Adrenal gland (tissue), 12 donors: ENCODE data around the gene CTCFL. TPM values are rescaled to one million over a fixed set of nuclear protein-coding genes. Genes with fewer than 3 reads are reported as not detected.

Source experiments
- DNase-seq, 7 donors: peaks; one replicate each; pipeline ENCODE4 v3.0.0-alpha.2; 2019 to 2020
- H3K27ac ChIP-seq, 5 donors: fragments of 200-600 bp; sonication (generic) in 4 of 5; 1 replicate in 3 of 5; 2 replicates in 2 of 5; pipeline versions ENCODE4 v1.5.1 to v1.8.0; 2016 to 2020; ENCODE audit warnings: mild to moderate bottlenecking in 1 of 5
- H3K27me3 ChIP-seq: fragments of 200-600 bp; 2 replicates; pipeline ENCODE4 v1.8.0; 2021
- H3K36me3 ChIP-seq, 2 donors: fragments of 200-600 bp; replicated peaks in 1 of 2; 1 replicate in 1 of 2; 2 replicates in 1 of 2; pipeline versions ENCODE4 v1.5.1 to v1.8.0; 2018 to 2022
- H3K4me1 ChIP-seq, 2 donors: fragments of 200-600 bp; replicated peaks in 1 of 2; 1 replicate in 1 of 2; 2 replicates in 1 of 2; pipeline versions ENCODE4 v1.5.1 to v1.8.0; 2018 to 2021
- H3K4me3 ChIP-seq, 4 donors: fragments of 200-600 bp; sonication (generic) in 3 of 4; one replicate each; pipeline ENCODE4 v1.5.1; 2016 to 2018
- H3K9me3 ChIP-seq, 3 donors: fragments of 200-600 bp; sonication (generic) in 1 of 3; replicated peaks in 1 of 3; 1 replicate in 2 of 3; 2 replicates in 1 of 3; pipeline versions ENCODE4 v1.5.1 to v1.8.0; 2016 to 2021
- POLR2A ChIP-seq, 2 donors: fragments of 450-650 bp; IDR thresholded peaks; one replicate each; pipeline ENCODE4 v1.6.1; 2017; ENCODE audit warnings: antibody characterized with exemption in 2 of 2, mild to moderate bottlenecking in 2 of 2, moderate library complexity in 1 of 2
- WGBS, 4 donors: extraction: QIAGEN DNeasy Blood & Tissue Kit in 2 of 4; methylation state at CpG; one replicate each; pipeline versions ENCODE4 v1.1.5 to v1.1.7; 2013 to 2017; 5-methylcytosine and 5-hydroxymethylcytosine counted together
- intact Hi-C, 2 donors: fragments of 100-400 bp; cut with DNase I; formaldehyde crosslinking; loops; one replicate each; pipeline versions ENCODE4 v1.14.1 to v1.15.0; 2022 to 2023
- polyA plus RNA-seq, 3 donors: library from polyadenylated mRNA; stranded (reverse); fragments of 200-250 nt in 2 of 3; fragments of 350-450 nt in 1 of 3; fragmentation: Illumina TruSeq in 1 of 3; extraction: RNeasy Lipid Tissue Mini Kit (QIAGEN cat#74804) in 1 of 3; gene quantifications; one replicate each; pipeline ENCODE4 v1.2.3, GENCODE V29; 2013 to 2014
- total RNA-seq, 9 donors: library from RNA; depleted of rRNA in 4 of 9; stranded (reverse); fragments of >200 nt in 4 of 9; fragments of 120-200 nt in 1 of 9; fragmentation: NEBNext Ultra II Directional in 1 of 9; extraction: Animal tissue kit (Norgen Biotek cat#: 25700) in 1 of 9; gene quantifications; one replicate each; pipeline versions ENCODE4 v1.1.0 to v1.2.4, GENCODE V29; 2013 to 2023
- TF ChIP-seq, protein P1 (sequence below), 6 experiments: fragments of 450-650 bp in 4 of 6; fragments of 200-600 bp in 2 of 6; sonication (generic) in 1 of 6; IDR thresholded peaks; 1 replicate in 5 of 6; 2 replicates in 1 of 6; pipeline versions ENCODE4 v1.5.1 to v1.8.0; 2016 to 2021; ENCODE audit warnings: antibody characterized with exemption in 6 of 6, mild to moderate bottlenecking in 2 of 6, moderate library complexity in 1 of 6
- donor health status: healthy with polysubstance abuse.
- donor health status: Bipolar disorder and iron deficiency.
- donor health status: DM: yes; HTN: yes; CAD: no.
- donor health status: DM: no; HTN: no; CAD: no.
- donor health status: DM: no; HTN: no; CAD: no.
- donor health status: DM: yes; HTN: yes; CAD: no.

CTCFL gene
- total and polyA plus RNA-seq, 12 donors, result 0.08 to 0.27 (median 0.14) TPM; not detected in 9

- WGBS, 4 donors, result 78 to 83% (median 82%) methylated on average over 11 to 21 of the region's 21 CpGs
- Histone ChIP-seq H3K36me3 (no peaks in the 10 kb centered on the region), H3K4me1 (no peaks in the 10 kb centered on the region), H3K9me3 (no peaks in the 10 kb centered on the region), H3K27me3 (no peaks in the 10 kb centered on the region), H3K4me3 (no peak overlapping the region), H3K27ac (no peak overlapping the region)
- peak in 1 of 7 donors; percentile 45 for DNase-seq
- TF ChIP-seq POLR2A (IDR thresholded peaks at IDR 0.05), result no peak
- TF ChIP-seq, protein P1, sequence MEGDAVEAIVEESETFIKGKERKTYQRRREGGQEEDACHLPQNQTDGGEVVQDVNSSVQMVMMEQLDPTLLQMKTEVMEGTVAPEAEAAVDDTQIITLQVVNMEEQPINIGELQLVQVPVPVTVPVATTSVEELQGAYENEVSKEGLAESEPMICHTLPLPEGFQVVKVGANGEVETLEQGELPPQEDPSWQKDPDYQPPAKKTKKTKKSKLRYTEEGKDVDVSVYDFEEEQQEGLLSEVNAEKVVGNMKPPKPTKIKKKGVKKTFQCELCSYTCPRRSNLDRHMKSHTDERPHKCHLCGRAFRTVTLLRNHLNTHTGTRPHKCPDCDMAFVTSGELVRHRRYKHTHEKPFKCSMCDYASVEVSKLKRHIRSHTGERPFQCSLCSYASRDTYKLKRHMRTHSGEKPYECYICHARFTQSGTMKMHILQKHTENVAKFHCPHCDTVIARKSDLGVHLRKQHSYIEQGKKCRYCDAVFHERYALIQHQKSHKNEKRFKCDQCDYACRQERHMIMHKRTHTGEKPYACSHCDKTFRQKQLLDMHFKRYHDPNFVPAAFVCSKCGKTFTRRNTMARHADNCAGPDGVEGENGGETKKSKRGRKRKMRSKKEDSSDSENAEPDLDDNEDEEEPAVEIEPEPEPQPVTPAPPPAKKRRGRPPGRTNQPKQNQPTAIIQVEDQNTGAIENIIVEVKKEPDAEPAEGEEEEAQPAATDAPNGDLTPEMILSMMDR (IDR thresholded peaks at IDR 0.05), result no peak
- intact Hi-C loops, result no loop called here
Measured at GRCh38 chr20:57457243-57458095, 67.5 kb downstream of the CTCFL start.

DNA sequence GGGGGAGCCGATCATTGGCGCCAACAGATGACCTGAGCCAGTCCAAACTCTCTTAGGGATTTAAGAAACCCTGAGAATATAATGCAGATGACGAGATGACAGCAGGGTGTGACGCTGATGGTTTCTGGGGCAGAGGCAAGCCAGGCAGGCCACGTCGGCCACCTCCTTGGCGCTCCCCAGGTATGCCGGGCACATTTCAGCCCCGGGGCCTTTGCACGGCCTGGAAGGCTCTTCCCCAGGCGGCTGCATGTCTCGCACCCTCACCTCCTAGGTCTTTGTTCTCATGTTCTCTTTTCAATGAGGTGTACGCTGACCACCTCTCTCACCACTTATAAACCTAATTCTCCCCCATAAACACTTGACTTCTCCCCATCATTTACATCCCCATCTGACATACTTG lies 68.8 kb downstream of the CTCFL start:
- no peaks in the 10 kb centered on the region for H3K4me1 ChIP-seq
- no peak for DNase-seq
- TF ChIP-seq POLR2A (IDR thresholded peaks at IDR 0.05), result no peak
- TF ChIP-seq, protein P1 (IDR thresholded peaks at IDR 0.05), result no peak
- no peak overlapping the region for H3K4me3 ChIP-seq
- no peaks in the 10 kb centered on the region for H3K9me3 ChIP-seq
- intact Hi-C loops, result no loop called here
- H3K27me3 ChIP-seq, result no peaks in the 10 kb centered on the region
- no peaks in the 10 kb centered on the region for H3K36me3 ChIP-seq
- H3K27ac ChIP-seq, result no peak overlapping the region
- WGBS, 4 donors, result 87 to 97% (median 92%) methylated on average over 13 of the region's 13 CpGs

- Histone ChIP-seq H3K9me3 (no peaks in the 10 kb centered on the region), H3K27me3 (no peaks in the 10 kb centered on the region), H3K4me3 (no peak overlapping the region), H3K27ac (no peak overlapping the region), H3K4me1 (no peaks in the 10 kb centered on the region), H3K36me3 (no peaks in the 10 kb centered on the region)
- WGBS, 4 donors, result 71 to 86% (median 75%) methylated on average over 3 of the region's 3 CpGs
- no peak for TF ChIP-seq POLR2A (IDR thresholded peaks at IDR 0.05)
- TF ChIP-seq, protein P1 (IDR thresholded peaks at IDR 0.05), result no peak
- no peak for DNase-seq
- intact Hi-C loops, result no loop called here
Measured at GRCh38 chr20:57455386-57455785, 69.6 kb downstream of the CTCFL start.

GRCh38 chr20:57451795-57452661 lies 72.9 kb downstream of the CTCFL start:
- no peak overlapping the region for H3K4me3 ChIP-seq
- intact Hi-C loops, result no loop called here
- TF ChIP-seq POLR2A (IDR thresholded peaks at IDR 0.05), result no peak
- TF ChIP-seq, protein P1 (IDR thresholded peaks at IDR 0.05), result no peak
- WGBS, 4 donors, result 72 to 84% (median 78%) methylated on average over 16 to 21 of the region's 21 CpGs
- no peak for DNase-seq
- no peak overlapping the region for H3K27ac ChIP-seq
- H3K27me3 ChIP-seq, result no peaks in the 10 kb centered on the region
- no peaks in the 10 kb centered on the region for H3K36me3 ChIP-seq
- no peaks in the 10 kb centered on the region for H3K4me1 ChIP-seq
- no peaks in the 10 kb centered on the region for H3K9me3 ChIP-seq
